ENCODE measurements around the gene FAM186B.
A peak's percentile ranks its signal among the peaks of the same experiment; 100 is the strongest.

FAM186B gene

GRCh38 chr12:49588721-49589516, 16.5 kb downstream of the FAM186B start:
- peaks cover 48% of the 10 kb centered on the region for H3K36me3 Mint-ChIP-seq (ENCODE audit: low read depth)
- no peak for TF ChIP-seq CTCF (IDR thresholded peaks at IDR 0.05; ENCODE audit: unreplicated experiment in 3 of 3)
- H3K27me3 Mint-ChIP-seq (ENCODE audit: low read depth) = no peaks in the 10 kb centered on the region
- H3K27ac Mint-ChIP-seq = no peak overlapping the region
- no peak overlapping the region for H3K4me3 Mint-ChIP-seq
- H3K4me1 Mint-ChIP-seq = peaks cover 23% of the 10 kb centered on the region
- H3K9me3 Mint-ChIP-seq = peaks cover 19% of the 10 kb centered on the region

GRCh38 chr12:49588281-49588680, 17.2 kb downstream of the FAM186B start:
- H3K36me3 Mint-ChIP-seq (ENCODE audit: low read depth) = peaks cover 51% of the 10 kb centered on the region
- H3K9me3 Mint-ChIP-seq = peaks cover 19% of the 10 kb centered on the region
- peaks cover 30% of the 10 kb centered on the region for H3K4me1 Mint-ChIP-seq
- no peak overlapping the region for H3K27ac Mint-ChIP-seq
- H3K27me3 Mint-ChIP-seq (ENCODE audit: low read depth) = no peaks in the 10 kb centered on the region
- H3K4me3 Mint-ChIP-seq = no peak overlapping the region
- TF ChIP-seq CTCF (IDR thresholded peaks at IDR 0.05; ENCODE audit: unreplicated experiment in 3 of 3) = no peak

GRCh38 chr12:49587174-49587908, 18.1 kb downstream of the FAM186B start:
- Mint-ChIP-seq H3K4me1 (peaks cover 39% of the 10 kb centered on the region), H3K27me3 (ENCODE audit: low read depth) (no peaks in the 10 kb centered on the region), H3K9me3 (peaks cover 15% of the 10 kb centered on the region)

GRCh38 chr12:49585477-49586459, 19.7 kb downstream of the FAM186B start:
- H3K36me3 Mint-ChIP-seq (ENCODE audit: low read depth) = peaks cover 32% of the 10 kb centered on the region
- no peak overlapping the region for H3K4me3 Mint-ChIP-seq
- TF ChIP-seq CTCF (IDR thresholded peaks at IDR 0.05; ENCODE audit: unreplicated experiment in 3 of 3) = no peak
- H3K4me1 Mint-ChIP-seq = peaks cover 54% of the 10 kb centered on the region
- H3K9me3 Mint-ChIP-seq = peaks cover 6% of the 10 kb centered on the region
- peak overlapping the region; percentile 30 to 84 (median 38) for H3K27ac Mint-ChIP-seq
- no peaks in the 10 kb centered on the region for H3K27me3 Mint-ChIP-seq (ENCODE audit: low read depth)

More at GRCh38 chr12:49587174-49587908, 18.1 kb downstream of the FAM186B start:
- peaks cover 45% of the 10 kb centered on the region for H3K36me3 Mint-ChIP-seq (ENCODE audit: low read depth)
- TF ChIP-seq CTCF (IDR thresholded peaks at IDR 0.05; ENCODE audit: unreplicated experiment in 3 of 3) = no peak
- no peak overlapping the region for H3K4me3 Mint-ChIP-seq
- H3K27ac Mint-ChIP-seq = no peak overlapping the region

- H3K4me1 Mint-ChIP-seq = peaks cover 60% of the 10 kb centered on the region
- H3K9me3 Mint-ChIP-seq = no peaks in the 10 kb centered on the region
- peaks cover 23% of the 10 kb centered on the region for H3K36me3 Mint-ChIP-seq (ENCODE audit: low read depth)
- H3K4me3 Mint-ChIP-seq = peak overlapping the region in 1 of 3 experiments; percentile 57
- peak overlapping the region; percentile 69 to 84 (median 79) for H3K27ac Mint-ChIP-seq
- TF ChIP-seq CTCF (IDR thresholded peaks at IDR 0.05; ENCODE audit: unreplicated experiment in 3 of 3) = no peak
- no peaks in the 10 kb centered on the region for H3K27me3 Mint-ChIP-seq (ENCODE audit: low read depth)
These were observed 20.8 kb downstream of the FAM186B start for GRCh38 chr12:49584591-49584990.

Measured in nephron (organoid).